Esophagus squamous epithelium (tissue), 5 donors: Measurements from ENCODE around the gene ZNF567. TPM values are rescaled to one million over a fixed set of nuclear protein-coding genes. Genes with fewer than 3 reads are reported as not detected.

Source experiments
- DNase-seq: peaks from one replicate; lab custom pipeline; 2025; lab: John Stamatoyannopoulos, UW
- H3K27ac ChIP-seq, 4 donors: fragments of 200-600 bp; sonication (generic); one replicate each; pipeline ENCODE4 v1.5.1; 2016 to 2019; ENCODE audit warnings: mild to moderate bottlenecking in 1 of 4
- H3K27me3 ChIP-seq, 4 donors: fragments of 200-600 bp; sonication (generic); 1 replicate in 3 of 4; 2 replicates in 1 of 4; pipeline versions ENCODE4 v1.5.1 to v1.6.0; 2017 to 2021; ENCODE audit warnings: antibody characterized with exemption in 1 of 4
- H3K36me3 ChIP-seq, 3 donors: fragments of 200-600 bp; sonication (generic); one replicate each; pipeline ENCODE4 v1.5.1; 2016 to 2019
- H3K4me1 ChIP-seq, 3 donors: fragments of 200-600 bp; sonication (generic); one replicate each; pipeline ENCODE4 v1.5.1; 2017 to 2019
- H3K4me3 ChIP-seq, 4 donors: fragments of 200-600 bp; sonication (generic); 1 replicate in 3 of 4; 2 replicates in 1 of 4; pipeline ENCODE4 v1.5.1; 2016 to 2019; ENCODE audit warnings: mild to moderate bottlenecking in 2 of 4, moderate library complexity in 1 of 4
- H3K9me3 ChIP-seq, 3 donors: fragments of 200-600 bp; sonication (generic); one replicate each; pipeline ENCODE4 v1.5.1; 2016 to 2019
- POLR2A ChIP-seq, 4 donors: fragments of 450-650 bp; IDR thresholded peaks; one replicate each; pipeline ENCODE4 v1.6.1; 2017; ENCODE audit warnings: antibody characterized with exemption in 4 of 4, mild to moderate bottlenecking in 4 of 4, moderate library complexity in 3 of 4
- WGBS, 2 donors: methylation state at CpG; one replicate each; pipeline ENCODE4 v1.1.5; 2018; 5-methylcytosine and 5-hydroxymethylcytosine counted together
- intact Hi-C: fragments of 100-400 bp; cut with DNase I; formaldehyde crosslinking; loops from one replicate; pipeline ENCODE4 v1.15.0; 2022
- total RNA-seq, 4 donors: library from RNA; depleted of rRNA; stranded (reverse); fragments of >200 nt; gene quantifications; one replicate each; pipeline ENCODE4 v1.1.0, GENCODE V29; 2016
- TF ChIP-seq, protein P1 (sequence below), 6 experiments: fragments of 450-650 bp in 4 of 6; fragments of 200-600 bp in 2 of 6; sonication (generic) in 2 of 6; IDR thresholded peaks; one replicate each; pipeline ENCODE4 v1.5.1; 2016 to 2019; ENCODE audit warnings: antibody characterized with exemption in 6 of 6, mild to moderate bottlenecking in 4 of 6, moderate library complexity in 4 of 6
- donor health status: DM: yes; HTN: yes; CAD: no.

The ZNF567 gene
- 1 to 10 TPM; 2.2 to 6.7 (median 3.1) TPM for total RNA-seq

GRCh38 chr19:36687214-36688056, at the start of gene ZNF567:
Gene ZNF567, plus strand, starts transcription at chr19:36687612. Its CDS starts 7,256 bp downstream, at chr19:36694868.
- Histone ChIP-seq H3K27ac (peak within 1 kb of the TSS; percentile 83 to 89 (median 85)), H3K4me3 (peak within 1 kb of the TSS; percentile 64 to 78 (median 72)), H3K36me3 (peaks cover 0 to 61% (median under 1%) of the 10 kb centered on the region in 3 donors), H3K9me3 (peaks cover 0 to 43% (median 5%) of the 10 kb centered on the region in 3 donors), H3K4me1 (peaks cover 6 to 26% (median 10%) of the 10 kb centered on the region in 3 donors), H3K27me3 (no peaks in the 10 kb centered on the region)
- intact Hi-C loops = no loop called here
- peak; percentile 84 for DNase-seq
- WGBS, 2 donors = 0% methylated on average over 25 to 63 of the region's 69 CpGs
- peak in 3 of 4 donors; percentile 36 to 65 (median 57) for TF ChIP-seq POLR2A (IDR thresholded peaks at IDR 0.05)
- TF ChIP-seq, protein P1, sequence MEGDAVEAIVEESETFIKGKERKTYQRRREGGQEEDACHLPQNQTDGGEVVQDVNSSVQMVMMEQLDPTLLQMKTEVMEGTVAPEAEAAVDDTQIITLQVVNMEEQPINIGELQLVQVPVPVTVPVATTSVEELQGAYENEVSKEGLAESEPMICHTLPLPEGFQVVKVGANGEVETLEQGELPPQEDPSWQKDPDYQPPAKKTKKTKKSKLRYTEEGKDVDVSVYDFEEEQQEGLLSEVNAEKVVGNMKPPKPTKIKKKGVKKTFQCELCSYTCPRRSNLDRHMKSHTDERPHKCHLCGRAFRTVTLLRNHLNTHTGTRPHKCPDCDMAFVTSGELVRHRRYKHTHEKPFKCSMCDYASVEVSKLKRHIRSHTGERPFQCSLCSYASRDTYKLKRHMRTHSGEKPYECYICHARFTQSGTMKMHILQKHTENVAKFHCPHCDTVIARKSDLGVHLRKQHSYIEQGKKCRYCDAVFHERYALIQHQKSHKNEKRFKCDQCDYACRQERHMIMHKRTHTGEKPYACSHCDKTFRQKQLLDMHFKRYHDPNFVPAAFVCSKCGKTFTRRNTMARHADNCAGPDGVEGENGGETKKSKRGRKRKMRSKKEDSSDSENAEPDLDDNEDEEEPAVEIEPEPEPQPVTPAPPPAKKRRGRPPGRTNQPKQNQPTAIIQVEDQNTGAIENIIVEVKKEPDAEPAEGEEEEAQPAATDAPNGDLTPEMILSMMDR (IDR thresholded peaks at IDR 0.05) = peak in 2 of 6 experiments; percentile 22 to 27

GRCh38 chr19:36638862-36639510, 48.4 kb upstream of the ZNF567 start:
- intact Hi-C loops = no loop called here
- Histone ChIP-seq H3K36me3 (peaks cover 0 to 77% (median 0%) of the 10 kb centered on the region in 3 donors), H3K4me3 (peak overlapping the region in 1 of 4 donors; percentile 9), H3K4me1 (no peaks in the 10 kb centered on the region), H3K9me3 (peaks cover 10 to 100% (median 99%) of the 10 kb centered on the region in 3 donors), H3K27ac (no peak overlapping the region), H3K27me3 (no peaks in the 10 kb centered on the region)
- no peak for TF ChIP-seq POLR2A (IDR thresholded peaks at IDR 0.05)
- TF ChIP-seq, protein P1 (IDR thresholded peaks at IDR 0.05) = no peak
- WGBS, 2 donors = 92 to 96% methylated on average over 5 of the region's 5 CpGs
- DNase-seq = no peak

DNA sequence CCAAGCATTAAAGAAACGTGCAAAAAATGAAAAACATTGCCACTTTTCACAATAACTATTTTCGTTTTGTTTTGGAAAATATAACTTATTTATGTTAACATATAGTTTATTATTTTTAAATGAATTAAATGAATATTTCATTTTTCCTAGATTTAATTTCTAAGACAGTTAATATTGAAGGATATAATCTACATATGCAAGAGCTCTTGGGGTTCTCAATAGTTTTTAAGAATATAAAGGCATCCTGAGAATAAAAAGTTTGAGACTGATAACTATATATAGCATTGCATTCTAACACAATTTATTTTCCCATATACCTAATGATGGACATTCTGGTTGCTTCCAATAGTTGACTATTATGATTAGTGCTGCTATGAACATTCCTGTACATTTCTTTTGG, 40.7 kb upstream of the ZNF567 start:
- H3K4me3 ChIP-seq = no peak overlapping the region
- DNase-seq = no peak
- H3K36me3 ChIP-seq = peaks cover 5 to 100% (median 11%) of the 10 kb centered on the region in 3 donors
- no peak overlapping the region for H3K27ac ChIP-seq
- no peaks in the 10 kb centered on the region for H3K27me3 ChIP-seq
- H3K4me1 ChIP-seq = no peaks in the 10 kb centered on the region
- peaks cover 0 to 97% (median 95%) of the 10 kb centered on the region in 3 donors for H3K9me3 ChIP-seq
- WGBS, 2 donors = 91 to 92% methylated on average over 2 of the region's 2 CpGs
- intact Hi-C loops = no loop called here
- TF ChIP-seq POLR2A (IDR thresholded peaks at IDR 0.05) = no peak
- TF ChIP-seq, protein P1 (IDR thresholded peaks at IDR 0.05) = no peak

DNA sequence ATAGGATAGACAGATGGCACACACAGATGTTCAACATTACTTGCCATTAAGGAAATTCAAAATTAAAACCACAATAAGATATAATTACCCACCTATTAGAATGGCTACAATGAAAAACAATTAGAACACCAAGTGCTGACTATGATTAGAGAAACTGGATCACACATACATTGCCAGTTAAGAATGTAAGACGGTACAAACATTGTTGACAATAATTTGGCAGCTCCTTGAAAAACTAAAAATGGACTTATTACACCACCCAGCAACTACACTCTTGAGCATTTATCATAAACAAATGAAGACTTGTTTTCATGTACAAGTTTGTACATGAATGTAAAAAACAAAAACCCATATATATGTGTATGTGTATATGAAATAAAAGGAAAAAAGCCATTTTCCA, 34.5 kb upstream of the ZNF567 start:
- DNase-seq = no peak
- H3K36me3 ChIP-seq = peaks cover 17 to 100% (median 25%) of the 10 kb centered on the region in 3 donors

More for the DNA sequence above, 34.5 kb upstream of the ZNF567 start:
- H3K4me3 ChIP-seq = no peak overlapping the region
- H3K27me3 ChIP-seq = no peaks in the 10 kb centered on the region
- H3K4me1 ChIP-seq = no peaks in the 10 kb centered on the region
- intact Hi-C loops = no loop called here
- 83% methylated on average over 1 of the region's 1 CpG for WGBS, 2 donors
- no peak for TF ChIP-seq POLR2A (IDR thresholded peaks at IDR 0.05)
- TF ChIP-seq, protein P1 (IDR thresholded peaks at IDR 0.05) = no peak
- no peak overlapping the region for H3K27ac ChIP-seq
- H3K9me3 ChIP-seq = peaks cover 0 to 98% (median 46%) of the 10 kb centered on the region in 3 donors
